ENCODE results near the gene SV2B.

The SV2B gene

DNA sequence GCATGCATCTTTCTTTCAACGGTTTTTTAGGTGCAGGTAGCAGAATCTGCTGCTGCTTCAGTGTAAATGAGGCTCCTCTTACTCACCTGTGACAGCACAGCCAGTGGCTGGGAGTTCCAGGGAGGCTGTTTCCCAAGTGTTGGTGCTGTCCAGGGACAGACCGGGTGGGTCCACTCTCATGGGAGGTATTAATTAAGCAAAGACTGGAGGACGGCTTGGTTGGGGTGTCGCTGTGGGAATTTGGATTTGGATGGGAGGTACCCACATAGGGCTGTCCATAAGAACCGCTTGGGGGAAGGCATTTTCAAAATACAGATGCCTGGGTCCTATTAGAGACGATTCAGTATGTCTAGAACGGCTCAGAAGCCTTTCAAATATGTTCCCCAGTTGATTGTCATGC lies 42.9 kb downstream of the SV2B start:
- no peak for DNase-seq

- DNase-seq = no peak
Measured at GRCh38 chr15:91146728-91147127, 46.7 kb downstream of the SV2B start.

- DNase-seq = no peak
Measured at GRCh38 chr15:91148243-91148642, 48.2 kb downstream of the SV2B start.

- DNase-seq = no peak
Measured at GRCh38 chr15:91150502-91151160, 50.6 kb downstream of the SV2B start.

- DNase-seq = no peak
Measured at GRCh38 chr15:91151781-91152563, 51.9 kb downstream of the SV2B start.

GRCh38 chr15:91152896-91153581 lies 53.0 kb downstream of the SV2B start:
- no peak for DNase-seq

DNA sequence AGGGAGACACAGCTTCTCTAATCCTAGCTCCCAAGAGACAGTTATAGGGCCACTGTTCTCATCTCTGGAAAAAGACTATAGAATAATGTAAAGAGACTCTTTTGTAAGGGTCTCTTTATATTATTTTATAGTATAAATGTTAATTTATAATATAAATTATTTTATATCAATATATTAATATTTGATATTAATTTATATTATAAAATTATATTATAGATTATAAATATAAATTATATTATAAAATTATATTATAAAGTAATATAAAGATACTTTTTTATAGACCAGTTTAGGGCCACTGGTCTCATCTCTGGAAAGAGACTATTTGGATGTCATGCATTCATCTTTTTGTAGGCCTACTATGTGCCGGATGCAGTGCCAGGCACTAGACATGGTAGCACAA lies 53.9 kb downstream of the SV2B start:
- no peak for DNase-seq

DNA sequence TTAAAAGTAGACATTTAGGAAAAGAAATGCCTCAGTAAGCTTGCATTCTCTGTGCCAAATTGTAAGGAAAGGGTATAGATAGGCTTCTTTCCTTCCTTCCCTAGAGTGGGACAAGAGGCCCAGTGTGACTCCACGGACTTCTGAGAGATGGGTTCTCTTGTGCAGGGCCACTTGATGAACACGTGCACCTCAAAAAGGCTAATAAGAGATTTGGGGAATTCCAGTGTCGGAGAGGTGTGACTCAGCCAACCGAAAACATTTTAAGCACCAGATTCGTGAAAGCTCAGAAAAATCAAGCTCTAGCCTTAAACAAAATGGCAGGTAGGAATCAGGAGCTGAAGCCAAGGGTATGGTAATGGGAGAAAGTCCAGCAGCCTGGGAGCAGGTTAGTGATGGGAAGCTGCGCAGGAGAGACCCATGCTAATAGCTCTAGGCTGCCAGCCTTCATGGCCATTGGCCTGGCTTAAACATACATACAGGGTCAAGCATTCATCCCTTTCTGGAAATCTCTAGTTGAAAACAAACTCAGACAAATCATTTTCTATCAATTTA lies 56.2 kb downstream of the SV2B start:
- no peak for DNase-seq

DNA sequence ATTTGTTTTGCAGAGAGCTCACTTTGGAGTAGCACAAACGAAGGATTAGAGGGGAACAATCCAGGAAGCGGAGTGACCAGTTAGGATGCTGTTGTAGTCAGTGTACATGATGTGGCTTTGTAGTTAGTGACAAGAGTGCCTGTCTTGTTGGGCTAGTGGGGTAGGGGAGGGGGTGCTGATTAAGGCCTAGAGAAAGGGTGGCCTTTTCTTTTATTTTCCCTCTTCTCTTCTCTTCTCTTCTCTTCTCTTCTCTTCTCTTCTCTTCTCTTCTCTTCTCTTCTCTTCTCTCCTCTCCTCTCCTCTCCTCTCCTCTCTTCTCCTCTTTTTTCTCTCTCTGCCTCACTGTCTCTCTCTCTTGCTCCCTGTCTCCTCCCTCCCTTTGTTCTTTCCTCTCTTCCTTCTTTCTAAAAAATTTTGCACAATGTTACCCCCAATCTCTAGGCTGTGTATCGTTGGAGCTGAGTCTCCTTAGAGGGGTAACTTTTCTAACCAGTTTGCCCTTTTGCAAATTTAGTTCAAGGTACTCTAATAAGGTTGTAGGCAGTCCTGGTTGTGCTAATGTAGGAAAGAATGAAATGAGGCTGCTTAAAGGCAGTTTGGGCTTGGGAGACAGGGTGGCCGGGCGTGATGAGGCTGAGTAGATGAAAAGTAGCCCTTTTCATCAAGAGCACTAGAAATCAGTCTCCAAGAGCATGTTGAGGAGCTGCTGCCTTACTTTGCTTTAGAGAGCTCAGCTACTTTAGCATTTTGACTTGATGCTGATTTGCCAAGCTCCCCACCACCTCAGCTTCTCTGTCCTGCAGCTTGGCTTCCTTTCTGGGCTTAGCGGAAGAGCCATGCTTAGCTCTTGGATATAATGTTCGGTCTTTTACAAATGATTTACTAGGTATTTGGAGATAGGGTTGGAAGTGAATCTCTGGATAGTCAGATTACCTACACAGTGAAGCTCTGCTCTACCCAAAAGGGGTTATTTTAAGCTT lies 58.6 kb downstream of the SV2B start:
- no peak for DNase-seq

DNA sequence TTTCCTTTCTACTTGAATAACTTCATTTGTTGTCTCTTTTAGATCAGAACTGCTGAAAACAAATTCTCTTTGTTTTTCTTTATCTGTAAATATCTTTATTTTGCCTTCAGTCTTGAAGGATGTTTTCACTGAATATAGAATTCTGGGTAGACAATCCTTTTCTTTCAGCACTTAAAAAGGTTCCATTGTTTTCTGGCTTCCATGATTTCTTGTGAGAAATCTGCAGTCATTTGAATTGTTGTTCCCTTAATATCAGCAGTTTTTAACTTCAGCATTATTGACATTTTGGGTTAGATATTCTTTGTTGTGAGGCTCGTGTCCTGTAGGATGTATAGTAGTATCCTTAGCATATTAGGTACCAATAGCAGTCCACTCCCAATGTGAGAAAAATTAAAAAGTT lies 65.8 kb downstream of the SV2B start:
- DNase-seq = peak; percentile 14

GRCh38 chr15:91168457-91168856 lies 68.4 kb downstream of the SV2B start:
- no peak for DNase-seq

- DNase-seq = no peak
Measured at GRCh38 chr15:91171334-91171733, 71.3 kb downstream of the SV2B start.

GRCh38 chr15:91182101-91182500 lies 82.0 kb downstream of the SV2B start:
- peak; percentile 26 for DNase-seq

- DNase-seq = peak; percentile 26
Measured at GRCh38 chr15:91183596-91183995, 83.5 kb downstream of the SV2B start.

GRCh38 chr15:91184441-91184840 lies 84.4 kb downstream of the SV2B start:
- DNase-seq = no peak

- no peak for DNase-seq
Measured at GRCh38 chr15:91186904-91187656, 87.0 kb downstream of the SV2B start.

DNA sequence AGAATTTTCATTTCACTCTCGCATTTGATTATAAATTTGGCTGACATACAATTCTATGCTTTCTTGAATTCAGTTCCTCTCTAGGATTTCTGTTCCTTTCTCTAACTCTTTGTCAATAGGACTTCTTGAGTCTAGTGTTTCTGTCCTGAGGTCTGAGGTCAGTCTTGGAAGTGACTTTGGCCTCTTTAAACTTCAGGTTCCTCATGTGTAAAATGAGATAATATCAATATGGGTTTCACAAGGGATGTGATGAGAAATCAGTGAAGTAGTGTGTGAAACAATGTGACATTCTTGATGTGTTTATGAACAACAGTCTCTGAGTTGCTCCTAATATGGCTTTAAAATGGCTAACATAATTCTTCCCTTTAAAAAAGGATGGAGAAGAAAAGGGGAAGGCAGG lies 92.2 kb downstream of the SV2B start:
- no peak for DNase-seq

DNA sequence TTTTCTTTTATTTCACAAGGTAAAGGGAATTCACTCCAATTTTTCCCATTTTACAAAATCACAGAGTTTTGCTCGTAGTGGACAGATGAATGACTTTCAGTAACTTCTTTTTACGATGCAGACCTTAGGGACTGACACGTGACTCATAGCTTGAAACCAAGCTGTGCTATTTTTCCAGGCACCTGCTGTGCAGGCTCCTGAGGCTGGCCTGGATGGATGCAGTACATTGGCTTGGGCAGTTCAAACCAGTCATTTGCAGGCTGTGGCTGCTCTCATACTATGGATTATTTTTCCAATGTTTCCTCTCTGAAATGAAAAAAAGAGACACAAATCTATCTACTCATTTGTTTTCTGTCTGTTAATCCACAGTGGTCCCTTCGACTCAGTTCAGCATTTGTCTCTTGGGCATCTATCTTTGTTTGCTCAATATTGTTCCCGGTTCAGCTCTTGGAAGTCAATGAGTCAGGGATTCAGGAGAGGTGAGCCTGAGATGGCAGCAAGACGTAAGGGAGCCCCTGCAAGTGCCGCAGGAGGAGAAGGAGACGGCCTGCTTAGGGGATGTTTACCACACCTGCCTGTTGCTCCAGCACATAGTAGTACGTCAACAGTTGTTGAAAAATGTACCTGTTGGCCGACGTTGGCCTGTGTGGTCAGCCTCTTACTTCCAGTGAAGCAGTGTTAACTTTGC lies 92.8 kb downstream of the SV2B start:
- peak; percentile 18 for DNase-seq

- DNase-seq = no peak
Measured at GRCh38 chr15:91193378-91193720, 93.3 kb downstream of the SV2B start.

DNA sequence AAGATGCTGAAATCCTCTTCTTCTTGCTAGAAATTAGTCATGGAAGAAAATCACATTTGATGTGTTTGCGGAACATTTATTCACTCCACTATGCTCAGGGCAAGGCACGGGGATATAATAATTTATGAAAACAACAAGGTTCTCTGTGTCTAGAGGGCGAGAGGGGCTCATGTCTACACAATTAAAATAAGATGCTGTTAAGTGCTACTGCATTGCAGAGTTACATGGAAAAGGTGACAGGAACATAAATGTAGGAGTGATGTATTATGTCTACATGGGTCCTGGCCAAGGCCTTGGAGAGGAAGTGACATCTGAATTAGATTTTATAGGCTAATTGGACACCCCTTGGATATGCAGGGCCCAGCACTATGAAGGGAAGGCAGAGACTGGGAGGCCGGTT lies 96.1 kb downstream of the SV2B start:
- no peak for DNase-seq

- DNase-seq = no peak
Measured at GRCh38 chr15:91196768-91197167, 96.7 kb downstream of the SV2B start.
